Osteoblast (primary cell): Measurements from ENCODE around the gene BTBD3. TPM values are rescaled to one million over a fixed set of nuclear protein-coding genes. Genes with fewer than 3 reads are reported as not detected.

Source experiments
- DNase-seq: peaks from one replicate; pipeline ENCODE4 v3.0.0; 2011; ENCODE audit warnings: low spot score, mixed read lengths; ENCODE audit not compliant: insufficient read length; ENCODE audit errors: missing footprints
- H2AFZ ChIP-seq: 2 replicates; pipeline ENCODE4 v1.6.0; 2011; ENCODE audit warnings: mild to moderate bottlenecking, low read length
- H3K27ac ChIP-seq: 2 replicates; pipeline ENCODE4 v1.5.1; 2011; ENCODE audit warnings: mild to moderate bottlenecking, low read depth, low read length, moderate library complexity
- H3K27me3 ChIP-seq: 2 replicates; pipeline ENCODE4 v1.6.0; 2012; ENCODE audit warnings: mild to moderate bottlenecking, control low read depth, inconsistent platforms, low read length, moderate library complexity; ENCODE audit not compliant: insufficient read depth
- H3K36me3 ChIP-seq: 2 replicates; pipeline ENCODE4 v1.5.1; 2011; ENCODE audit warnings: mild to moderate bottlenecking, low read length, control low read depth, moderate library complexity; ENCODE audit not compliant: insufficient read depth
- H3K4me1 ChIP-seq: 2 replicates; pipeline ENCODE4 v1.5.1; 2011; ENCODE audit warnings: mild to moderate bottlenecking, low read length, control low read depth, moderate library complexity; ENCODE audit not compliant: insufficient read depth
- H3K4me2 ChIP-seq: 2 replicates; pipeline ENCODE4 v1.6.0; 2011; ENCODE audit warnings: mild to moderate bottlenecking, low read length; ENCODE audit not compliant: insufficient read depth
- H3K4me3 ChIP-seq: fragments of 200-600 bp; sonication (generic); 3 replicates; pipeline ENCODE4 v1.5.1; 2012; ENCODE audit warnings: mild to moderate bottlenecking, low read length, inconsistent platforms; ENCODE audit not compliant: insufficient read depth
- H3K79me2 ChIP-seq: 2 replicates; pipeline ENCODE4 v1.6.0; 2012; ENCODE audit warnings: mild to moderate bottlenecking, low read length, control low read depth, inconsistent platforms; ENCODE audit not compliant: insufficient read depth
- H3K9me3 ChIP-seq: 2 replicates; pipeline ENCODE4 v1.5.1; 2011; ENCODE audit warnings: low read depth, low read length, control low read depth
- H4K20me1 ChIP-seq: 2 replicates; pipeline ENCODE4 v1.6.0; 2012; ENCODE audit warnings: mild to moderate bottlenecking, low read length, control low read depth; ENCODE audit not compliant: insufficient read depth
- total RNA-seq: library from RNA; depleted of rRNA; stranded (reverse); fragments of >200 nt; gene quantifications from 2 replicates; pipeline ENCODE4 v1.2.3, GENCODE V29; 2012
- TF ChIP-seq, protein P1 (sequence below): IDR thresholded peaks from 2 replicates; pipeline ENCODE4 v1.5.1; 2011; ENCODE audit warnings: mild to moderate bottlenecking, low read depth, low read length, moderate library complexity; ENCODE audit errors: extremely low read depth

Gene BTBD3
- total RNA-seq, 1 donor: 17.4 TPM

DNA sequence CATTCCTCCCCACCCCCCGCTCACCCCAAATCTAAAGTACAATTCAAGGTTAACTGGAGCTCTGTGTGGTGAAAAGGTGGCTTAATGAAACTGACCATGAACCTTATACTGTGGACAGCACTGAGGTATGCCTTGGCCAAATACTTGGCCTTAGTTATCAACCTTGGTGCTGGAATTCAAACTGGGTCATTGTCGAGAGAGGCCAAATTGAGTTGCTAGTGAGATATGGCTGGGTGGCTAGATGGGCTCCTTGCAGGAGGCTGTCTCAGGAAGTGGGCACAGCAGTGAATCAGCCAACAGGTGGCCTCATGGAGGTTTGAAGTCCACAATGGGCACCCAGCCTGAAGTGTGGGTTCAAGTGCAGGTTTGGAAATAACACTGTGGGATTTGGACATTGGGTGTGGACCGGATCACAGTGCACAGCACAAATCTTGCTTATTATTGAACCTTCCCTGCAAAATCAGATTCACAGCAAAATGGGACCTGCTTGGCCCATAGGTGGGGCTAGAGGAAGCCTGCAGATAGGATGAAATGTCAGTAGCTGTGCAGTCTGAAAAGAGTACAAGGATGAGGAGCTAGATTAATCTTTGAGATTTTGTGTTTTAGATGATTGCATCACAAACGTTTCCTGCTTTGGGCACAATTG is 5.6 kb upstream of the BTBD3 start:
- Histone ChIP-seq H2AFZ (no peak overlapping the region), H3K4me3 (no peak overlapping the region), H3K9me3 (no peaks in the 10 kb centered on the region), H3K79me2 (peaks cover 90% of the 10 kb centered on the region), H3K27ac (no peak overlapping the region), H3K27me3 (no peaks in the 10 kb centered on the region), H3K4me2 (no peak overlapping the region), H3K4me1 (no peaks in the 10 kb centered on the region), H4K20me1 (peaks cover 20% of the 10 kb centered on the region), H3K36me3 (no peaks in the 10 kb centered on the region)
- TF ChIP-seq, protein P1, sequence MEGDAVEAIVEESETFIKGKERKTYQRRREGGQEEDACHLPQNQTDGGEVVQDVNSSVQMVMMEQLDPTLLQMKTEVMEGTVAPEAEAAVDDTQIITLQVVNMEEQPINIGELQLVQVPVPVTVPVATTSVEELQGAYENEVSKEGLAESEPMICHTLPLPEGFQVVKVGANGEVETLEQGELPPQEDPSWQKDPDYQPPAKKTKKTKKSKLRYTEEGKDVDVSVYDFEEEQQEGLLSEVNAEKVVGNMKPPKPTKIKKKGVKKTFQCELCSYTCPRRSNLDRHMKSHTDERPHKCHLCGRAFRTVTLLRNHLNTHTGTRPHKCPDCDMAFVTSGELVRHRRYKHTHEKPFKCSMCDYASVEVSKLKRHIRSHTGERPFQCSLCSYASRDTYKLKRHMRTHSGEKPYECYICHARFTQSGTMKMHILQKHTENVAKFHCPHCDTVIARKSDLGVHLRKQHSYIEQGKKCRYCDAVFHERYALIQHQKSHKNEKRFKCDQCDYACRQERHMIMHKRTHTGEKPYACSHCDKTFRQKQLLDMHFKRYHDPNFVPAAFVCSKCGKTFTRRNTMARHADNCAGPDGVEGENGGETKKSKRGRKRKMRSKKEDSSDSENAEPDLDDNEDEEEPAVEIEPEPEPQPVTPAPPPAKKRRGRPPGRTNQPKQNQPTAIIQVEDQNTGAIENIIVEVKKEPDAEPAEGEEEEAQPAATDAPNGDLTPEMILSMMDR: peak; percentile 51
- no peak for DNase-seq

DNA sequence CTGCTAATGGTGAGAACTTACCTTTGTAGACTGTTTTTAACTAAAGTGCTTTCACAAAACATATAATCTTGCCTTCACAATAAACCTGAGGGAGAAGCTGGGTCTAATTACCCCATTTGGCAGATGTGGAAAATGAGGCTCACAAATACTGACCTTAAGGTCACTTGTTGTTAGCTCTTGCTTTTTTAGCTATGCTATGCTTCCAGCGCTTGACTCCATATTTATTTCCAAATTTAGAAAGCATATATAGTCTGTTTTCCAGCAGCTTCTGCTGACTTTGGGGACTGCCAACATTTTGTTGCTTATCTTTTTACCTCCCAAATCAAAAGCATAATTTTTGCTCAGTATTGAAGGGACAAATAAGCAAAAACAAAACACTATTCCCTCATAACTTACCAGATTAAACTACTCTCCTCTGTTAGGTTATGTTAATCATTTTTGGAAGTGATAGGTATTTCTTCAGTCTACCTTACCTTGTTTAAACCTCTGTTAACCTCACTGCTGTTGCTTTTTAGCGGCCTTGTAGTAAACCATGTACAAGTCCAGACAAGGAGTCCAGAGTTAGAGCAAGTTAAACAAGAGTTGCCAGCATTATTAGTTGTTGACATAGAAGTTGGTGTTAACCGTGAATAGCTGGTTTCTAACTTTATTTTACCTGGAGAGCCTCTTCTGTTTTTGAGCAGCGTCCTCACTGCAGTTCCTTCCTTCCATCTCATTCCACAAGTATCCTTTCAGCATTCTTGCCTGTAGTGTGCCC is 4.9 kb upstream of the BTBD3 start:
- TF ChIP-seq, protein P1: no peak
- no peaks in the 10 kb centered on the region for H3K27me3 ChIP-seq

DNA sequence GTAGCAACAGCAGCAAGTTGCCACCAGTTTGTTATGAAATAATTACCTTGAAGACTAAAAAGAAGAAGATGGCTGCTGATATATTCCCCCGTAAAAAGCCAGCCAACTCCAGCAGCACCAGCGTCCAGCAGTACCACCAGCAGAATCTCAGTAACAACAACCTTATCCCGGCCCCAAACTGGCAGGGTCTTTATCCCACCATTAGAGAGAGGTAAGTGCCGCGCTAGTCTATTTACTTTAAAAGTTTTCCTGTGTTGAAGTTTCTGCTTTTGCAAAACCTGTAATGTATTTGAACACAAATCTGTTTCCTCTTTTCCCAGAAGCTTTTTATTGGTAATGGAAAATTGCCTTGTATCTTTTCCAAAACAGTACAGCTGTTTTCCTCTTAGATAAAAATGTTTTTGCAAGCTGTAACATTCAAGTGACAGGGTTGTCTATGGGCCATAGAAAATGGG is 725 bp downstream of the BTBD3 start:
- Histone ChIP-seq H3K4me1 (peaks cover 2% of the 10 kb centered on the region), H3K36me3 (peaks cover 11% of the 10 kb centered on the region), H3K4me3 (no peak overlapping the region), H3K27me3 (no peaks in the 10 kb centered on the region), H3K79me2 (peaks cover 55% of the 10 kb centered on the region), H4K20me1 (peaks cover 2% of the 10 kb centered on the region), H3K27ac (no peak overlapping the region), H3K9me3 (no peaks in the 10 kb centered on the region), H3K4me2 (peak overlapping the region; percentile 44), H2AFZ (no peak overlapping the region)
- peak; percentile 43 for DNase-seq
- TF ChIP-seq, protein P1: no peak

More for the DNA sequence above, 4.9 kb upstream of the BTBD3 start:
- H3K9me3 ChIP-seq: no peaks in the 10 kb centered on the region
- peaks cover under 1% of the 10 kb centered on the region for H3K4me1 ChIP-seq
- no peak overlapping the region for H2AFZ ChIP-seq
- no peak overlapping the region for H3K4me2 ChIP-seq
- no peaks in the 10 kb centered on the region for H3K36me3 ChIP-seq
- no peak for DNase-seq
- peaks cover 13% of the 10 kb centered on the region for H4K20me1 ChIP-seq
- no peak overlapping the region for H3K27ac ChIP-seq
- H3K79me2 ChIP-seq: peaks cover 86% of the 10 kb centered on the region
- H3K4me3 ChIP-seq: no peak overlapping the region

DNA sequence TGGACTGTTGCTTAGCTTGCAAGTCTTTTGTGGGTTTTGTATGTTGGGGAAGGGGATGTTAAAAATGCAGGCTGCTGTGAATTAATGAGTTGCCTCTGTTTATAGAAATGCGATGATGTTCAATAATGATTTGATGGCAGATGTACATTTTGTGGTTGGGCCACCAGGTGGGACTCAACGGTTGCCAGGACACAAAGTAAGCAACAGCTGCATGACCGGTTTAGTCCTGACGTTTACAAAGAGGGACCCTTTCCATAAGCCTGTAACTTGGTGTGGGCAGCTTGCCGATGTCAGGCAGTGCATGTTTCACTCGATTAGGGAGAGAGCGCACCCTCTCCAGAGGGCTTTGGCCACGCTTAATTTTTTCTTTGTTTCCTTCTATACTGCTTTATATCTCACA is 1.3 kb downstream of the BTBD3 start:
- Histone ChIP-seq H3K27ac (no peak overlapping the region), H3K4me2 (no peak overlapping the region), H3K36me3 (peaks cover 14% of the 10 kb centered on the region), H2AFZ (no peak overlapping the region), H3K79me2 (peaks cover 51% of the 10 kb centered on the region), H3K4me3 (no peak overlapping the region), H4K20me1 (peaks cover 2% of the 10 kb centered on the region), H3K27me3 (no peaks in the 10 kb centered on the region), H3K4me1 (peaks cover 2% of the 10 kb centered on the region), H3K9me3 (no peaks in the 10 kb centered on the region)
- TF ChIP-seq, protein P1: no peak
- no peak for DNase-seq
